ENCODE data around the gene ATRNL1.
"Not testable (repeated sequence)": the region's sequence is repeated elsewhere in the genome, so short reads cannot be mapped to it uniquely, and the experiment has no call there.

ATRNL1 gene

DNA sequence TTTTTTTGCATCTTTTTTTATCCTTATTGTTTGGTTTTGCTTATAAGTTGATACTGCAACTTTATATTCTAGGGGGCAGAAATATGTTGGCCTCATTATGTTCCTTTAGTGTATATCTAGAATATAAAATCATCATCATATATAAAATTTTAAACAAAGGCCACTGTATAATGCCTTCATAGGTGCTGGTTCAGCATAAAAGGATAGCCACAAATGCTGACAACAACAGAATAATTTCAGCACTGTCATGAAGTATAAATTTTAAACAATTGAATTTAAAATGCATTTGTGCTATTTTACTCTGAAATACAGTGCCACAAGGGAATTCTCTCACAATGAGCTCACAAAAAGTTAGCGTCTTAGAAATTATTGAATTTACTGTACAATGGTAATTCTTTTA, 285.9 kb downstream of the ATRNL1 start:
- Mint-ChIP-seq H3K27me3 (no peaks in the 10 kb centered on the region), H3K4me1 (ENCODE audit: low read depth) (no peaks in the 10 kb centered on the region), H3K36me3 (ENCODE audit: low read depth) (no peaks in the 10 kb centered on the region), H3K4me3 (no peak overlapping the region), H3K27ac (no peak overlapping the region), H3K9me3 (peaks cover 13% of the 10 kb centered on the region)
- no peak for DNase-seq

DNA sequence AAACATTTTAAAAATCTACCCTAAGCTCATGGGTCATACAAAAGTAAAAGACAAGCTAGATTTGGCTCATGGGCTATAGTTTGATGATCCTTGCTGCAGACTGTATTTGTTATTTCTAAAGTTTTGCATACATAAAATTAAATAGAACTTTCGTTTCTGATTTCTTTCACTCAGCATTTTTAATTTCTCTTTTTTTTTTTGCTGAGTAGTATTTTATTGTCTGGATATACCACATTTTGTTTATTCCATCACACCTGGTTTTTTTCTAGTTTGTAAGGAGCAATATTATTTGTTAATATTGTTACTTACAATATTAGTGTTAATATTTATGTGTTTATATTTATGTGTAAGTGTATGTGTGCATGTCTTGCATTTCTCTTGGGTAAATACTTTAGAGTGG, 291.5 kb downstream of the ATRNL1 start:
- H3K27ac Mint-ChIP-seq = no peak overlapping the region
- H3K4me3 Mint-ChIP-seq = no peak overlapping the region
- H3K27me3 Mint-ChIP-seq = no peaks in the 10 kb centered on the region
- no peak for DNase-seq
- H3K4me1 Mint-ChIP-seq (ENCODE audit: low read depth) = no peaks in the 10 kb centered on the region
- no peaks in the 10 kb centered on the region for H3K9me3 Mint-ChIP-seq
- H3K36me3 Mint-ChIP-seq (ENCODE audit: low read depth) = no peaks in the 10 kb centered on the region

DNA sequence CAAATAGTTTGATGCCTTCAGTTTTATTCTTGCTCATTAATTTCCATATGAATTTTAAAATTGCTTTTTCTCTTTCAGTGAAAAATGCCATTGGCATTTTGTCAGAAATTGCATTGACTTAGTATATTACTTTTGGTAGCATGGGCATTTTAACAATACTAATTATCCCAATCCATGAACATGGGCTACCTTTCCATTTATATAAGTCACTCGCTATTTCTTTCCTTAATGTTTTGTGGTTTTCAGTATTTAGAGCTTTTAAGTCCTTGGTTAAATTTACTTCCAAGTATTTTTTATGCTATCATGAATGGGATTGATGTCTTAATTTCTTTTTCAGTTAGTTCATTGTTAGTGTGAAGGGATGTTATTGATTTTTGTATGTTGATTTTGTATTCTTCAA, 297.4 kb downstream of the ATRNL1 start:
- Mint-ChIP-seq H3K27ac (no peak overlapping the region), H3K4me3 (no peak overlapping the region), H3K4me1 (ENCODE audit: low read depth) (no peaks in the 10 kb centered on the region), H3K27me3 (no peaks in the 10 kb centered on the region), H3K9me3 (peaks cover 2% of the 10 kb centered on the region), H3K36me3 (ENCODE audit: low read depth) (no peaks in the 10 kb centered on the region)
- no peak for DNase-seq

DNA sequence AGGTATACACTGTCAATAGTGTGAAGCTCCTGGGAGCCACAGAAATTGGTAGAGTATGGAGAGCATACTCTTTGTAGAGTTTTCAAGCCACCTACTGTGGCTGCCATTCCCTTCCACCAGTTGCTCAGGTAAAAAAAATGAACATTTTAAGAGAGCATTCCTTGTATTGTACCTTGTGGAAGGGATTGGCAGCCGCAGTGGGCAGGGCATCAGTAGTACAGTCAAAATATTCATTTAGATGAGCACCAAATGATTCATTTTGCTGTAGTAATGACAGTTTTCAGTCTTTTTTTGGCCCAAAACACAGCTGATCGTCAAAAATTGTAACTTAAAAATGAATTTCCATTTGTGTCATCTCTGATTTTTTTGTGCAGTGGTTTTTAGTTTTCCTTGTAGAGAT, 304.9 kb downstream of the ATRNL1 start:
- Mint-ChIP-seq H3K9me3 (peaks cover 7% of the 10 kb centered on the region), H3K27me3 (no peaks in the 10 kb centered on the region), H3K4me3 (no peak overlapping the region), H3K36me3 (ENCODE audit: low read depth) (no peaks in the 10 kb centered on the region), H3K27ac (no peak overlapping the region), H3K4me1 (ENCODE audit: low read depth) (no peaks in the 10 kb centered on the region)
- no peak for DNase-seq

DNA sequence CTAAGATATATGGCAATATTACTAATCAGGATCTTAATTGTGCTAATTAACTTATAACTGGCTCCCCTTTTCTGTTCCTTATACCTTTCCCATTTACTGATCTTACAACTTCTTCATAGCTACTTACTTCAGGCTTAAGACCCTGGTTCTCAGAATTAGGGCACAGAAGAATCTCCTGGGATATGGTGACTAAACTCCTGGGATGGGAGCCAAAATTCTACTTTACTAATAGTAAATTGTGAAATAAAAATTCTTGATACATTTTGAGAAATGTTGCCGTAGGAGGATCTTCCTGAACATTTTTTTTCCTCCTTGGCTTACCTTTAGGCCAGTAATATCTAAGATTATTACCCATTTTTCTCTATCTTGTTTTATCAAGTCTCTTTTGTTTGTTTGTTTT, 309.5 kb downstream of the ATRNL1 start:
- H3K27me3 Mint-ChIP-seq = no peaks in the 10 kb centered on the region
- no peaks in the 10 kb centered on the region for H3K36me3 Mint-ChIP-seq (ENCODE audit: low read depth)
- no peaks in the 10 kb centered on the region for H3K4me1 Mint-ChIP-seq (ENCODE audit: low read depth)
- H3K27ac Mint-ChIP-seq = no peak overlapping the region
- H3K9me3 Mint-ChIP-seq = peaks cover 8% of the 10 kb centered on the region
- no peak overlapping the region for H3K4me3 Mint-ChIP-seq
- no peak for DNase-seq

DNA sequence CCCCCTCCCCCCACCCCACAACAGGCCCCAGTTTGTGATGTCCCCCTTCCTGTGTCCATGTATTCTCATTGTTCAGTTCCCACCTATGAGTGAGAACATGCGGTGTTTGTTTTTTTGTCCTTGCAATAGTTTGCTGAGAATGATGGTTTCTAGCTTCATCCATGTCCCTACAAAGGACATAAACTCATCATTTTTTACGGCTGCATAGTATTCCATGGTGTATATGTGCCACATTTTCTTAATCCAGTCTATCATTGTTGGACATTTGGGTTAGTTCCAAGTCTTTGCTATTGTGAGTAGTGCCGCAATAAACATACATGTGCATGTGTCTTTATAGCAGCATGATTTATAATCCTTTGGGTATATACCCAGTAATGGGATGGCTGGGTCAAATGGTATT, 312.7 kb downstream of the ATRNL1 start:
- not testable (repeated sequence) for DNase-seq; H3K27ac Mint-ChIP-seq; H3K4me3 Mint-ChIP-seq; H3K27me3 Mint-ChIP-seq; H3K4me1 Mint-ChIP-seq (ENCODE audit: low read depth); H3K36me3 Mint-ChIP-seq (ENCODE audit: low read depth)
- H3K9me3 Mint-ChIP-seq = peaks cover 16% of the 10 kb centered on the region

DNA sequence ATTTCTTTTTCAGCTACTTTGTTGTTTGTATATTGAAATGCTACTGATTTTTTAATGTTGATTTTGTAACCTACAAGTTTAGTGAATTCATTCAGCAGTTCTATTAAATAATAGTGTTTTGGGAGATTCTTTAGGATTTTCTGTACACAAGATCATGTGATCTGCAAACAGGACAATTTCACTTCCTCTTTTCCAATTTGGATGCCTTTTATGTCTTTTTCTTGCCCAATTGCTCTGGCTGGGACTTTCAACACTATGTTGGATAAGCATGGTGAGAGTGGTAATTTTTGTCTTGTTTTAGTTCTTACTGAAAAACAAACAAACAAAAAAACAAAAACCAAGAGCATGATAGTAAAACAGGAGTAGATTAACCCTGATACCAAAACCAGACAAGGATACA, 316.2 kb downstream of the ATRNL1 start:
- H3K36me3 Mint-ChIP-seq (ENCODE audit: low read depth) = no peaks in the 10 kb centered on the region
- no peak overlapping the region for H3K4me3 Mint-ChIP-seq
- no peak overlapping the region for H3K27ac Mint-ChIP-seq
- no peaks in the 10 kb centered on the region for H3K27me3 Mint-ChIP-seq
- peaks cover 8% of the 10 kb centered on the region for H3K9me3 Mint-ChIP-seq
- DNase-seq = no peak
- H3K4me1 Mint-ChIP-seq (ENCODE audit: low read depth) = no peaks in the 10 kb centered on the region

DNA sequence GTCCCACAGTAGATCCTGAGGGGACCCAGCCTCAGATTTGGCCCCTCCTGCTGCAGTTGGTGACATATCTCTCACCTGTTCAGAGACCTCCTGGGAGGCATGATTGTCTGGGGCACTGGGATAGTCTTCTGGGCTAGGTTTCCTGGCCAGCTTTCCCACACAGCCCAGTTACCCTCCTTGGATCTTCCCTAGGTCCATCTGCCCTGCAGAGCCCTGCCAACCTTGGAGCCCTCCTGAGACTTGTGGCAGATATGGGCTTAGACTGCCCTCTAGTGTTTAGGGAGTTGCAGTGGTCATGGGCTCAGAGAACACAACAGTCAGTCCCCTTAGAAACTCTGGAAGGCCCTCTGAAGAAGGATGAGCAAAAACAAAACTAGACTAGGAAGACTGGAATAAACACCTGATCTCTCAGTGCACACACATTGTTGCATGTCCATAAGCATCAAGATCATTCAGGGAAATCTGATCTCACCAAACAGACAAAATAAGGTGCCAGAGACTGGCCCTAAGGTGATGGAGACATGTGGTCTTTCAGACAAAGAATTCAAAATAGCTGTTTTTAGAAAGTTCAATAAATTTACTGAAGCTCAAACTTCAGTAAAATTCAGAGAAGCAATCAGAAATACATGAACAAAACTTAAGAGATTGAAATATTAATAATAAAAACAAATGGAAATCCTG, 324.6 kb downstream of the ATRNL1 start:
- Mint-ChIP-seq H3K4me1 (ENCODE audit: low read depth) (no peaks in the 10 kb centered on the region), H3K36me3 (ENCODE audit: low read depth) (no peaks in the 10 kb centered on the region), H3K9me3 (peaks cover 15% of the 10 kb centered on the region), H3K4me3 (no peak overlapping the region), H3K27ac (no peak overlapping the region), H3K27me3 (no peaks in the 10 kb centered on the region)
- no peak for DNase-seq

DNA sequence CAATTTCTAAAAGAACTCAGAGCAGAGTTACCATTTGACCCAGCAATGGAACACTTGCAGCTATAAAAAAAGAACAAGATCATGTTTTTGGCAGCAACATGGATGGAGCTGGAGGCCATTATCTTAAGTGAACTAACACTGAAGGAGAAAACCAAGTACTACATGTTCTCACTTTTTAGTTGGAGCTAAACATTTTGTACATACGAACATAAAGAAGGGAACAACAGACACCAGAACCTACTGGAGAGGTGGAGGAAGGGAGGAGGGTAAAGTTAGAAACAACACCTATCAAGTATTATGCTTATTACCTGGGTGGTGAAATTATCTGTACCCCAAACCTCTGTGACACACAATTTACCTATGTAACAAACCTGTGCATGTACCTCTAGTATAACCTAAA, 329.5 kb downstream of the ATRNL1 start:
- peaks cover 15% of the 10 kb centered on the region for H3K9me3 Mint-ChIP-seq
- H3K27ac Mint-ChIP-seq = no peak overlapping the region
- H3K4me1 Mint-ChIP-seq (ENCODE audit: low read depth) = no peaks in the 10 kb centered on the region
- no peak overlapping the region for H3K4me3 Mint-ChIP-seq
- DNase-seq = no peak
- no peaks in the 10 kb centered on the region for H3K27me3 Mint-ChIP-seq
- H3K36me3 Mint-ChIP-seq (ENCODE audit: low read depth) = no peaks in the 10 kb centered on the region

DNA sequence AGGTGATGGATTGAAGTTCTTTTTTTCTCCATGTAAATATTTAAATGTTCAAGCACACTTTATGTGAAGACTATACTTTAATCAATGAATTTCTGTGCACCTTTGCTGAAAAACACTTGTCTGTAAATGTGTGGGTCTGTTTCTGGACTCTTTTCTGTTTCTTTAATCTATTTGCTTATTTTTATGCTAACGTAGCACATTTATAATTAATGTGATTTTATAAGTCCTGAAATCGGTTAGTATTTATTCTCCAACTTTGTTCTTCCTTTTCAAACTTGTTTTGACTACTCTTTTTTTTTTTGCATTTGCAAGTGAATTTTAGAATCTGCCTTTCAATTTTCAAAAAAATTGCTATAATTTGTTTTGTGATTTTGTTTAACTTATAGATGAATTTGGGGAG, 334.4 kb downstream of the ATRNL1 start:
- no peaks in the 10 kb centered on the region for H3K4me1 Mint-ChIP-seq (ENCODE audit: low read depth)
- no peaks in the 10 kb centered on the region for H3K9me3 Mint-ChIP-seq
- no peaks in the 10 kb centered on the region for H3K36me3 Mint-ChIP-seq (ENCODE audit: low read depth)
- DNase-seq = no peak
- H3K27me3 Mint-ChIP-seq = no peaks in the 10 kb centered on the region
- no peak overlapping the region for H3K27ac Mint-ChIP-seq
- no peak overlapping the region for H3K4me3 Mint-ChIP-seq

DNA sequence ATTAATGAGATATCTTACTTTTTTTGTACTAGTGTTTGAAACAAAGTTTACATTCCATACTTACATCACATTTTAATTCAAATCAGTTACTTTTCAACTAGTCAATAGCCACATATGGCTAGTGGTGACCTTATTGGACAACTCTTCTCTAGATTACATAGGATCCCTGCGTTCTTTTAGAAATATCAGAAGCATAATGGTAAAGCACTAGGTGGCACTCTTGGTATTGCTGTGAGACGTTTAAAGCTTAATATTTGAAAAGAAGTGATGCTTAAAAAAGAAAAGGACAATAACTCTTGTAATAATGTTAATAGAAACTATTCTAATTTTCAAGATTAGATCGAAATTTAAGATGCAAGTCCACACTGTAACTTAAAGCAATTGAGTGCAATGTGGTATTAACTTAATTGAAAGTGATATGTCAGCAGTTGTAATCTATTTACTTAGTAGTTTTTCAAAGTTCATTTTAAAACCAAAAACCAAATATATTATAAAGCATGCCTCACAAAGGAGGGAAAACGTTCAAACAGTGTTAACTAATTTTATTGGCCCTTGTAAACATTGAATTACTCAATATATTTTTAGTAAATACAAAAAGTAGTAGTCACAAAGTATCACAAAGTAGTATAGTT, 339.1 kb downstream of the ATRNL1 start:
- H3K27ac Mint-ChIP-seq = no peak overlapping the region
- no peaks in the 10 kb centered on the region for H3K9me3 Mint-ChIP-seq
- H3K36me3 Mint-ChIP-seq (ENCODE audit: low read depth) = no peaks in the 10 kb centered on the region
- H3K4me3 Mint-ChIP-seq = no peak overlapping the region
- DNase-seq = no peak
- no peaks in the 10 kb centered on the region for H3K4me1 Mint-ChIP-seq (ENCODE audit: low read depth)
- no peaks in the 10 kb centered on the region for H3K27me3 Mint-ChIP-seq

DNA sequence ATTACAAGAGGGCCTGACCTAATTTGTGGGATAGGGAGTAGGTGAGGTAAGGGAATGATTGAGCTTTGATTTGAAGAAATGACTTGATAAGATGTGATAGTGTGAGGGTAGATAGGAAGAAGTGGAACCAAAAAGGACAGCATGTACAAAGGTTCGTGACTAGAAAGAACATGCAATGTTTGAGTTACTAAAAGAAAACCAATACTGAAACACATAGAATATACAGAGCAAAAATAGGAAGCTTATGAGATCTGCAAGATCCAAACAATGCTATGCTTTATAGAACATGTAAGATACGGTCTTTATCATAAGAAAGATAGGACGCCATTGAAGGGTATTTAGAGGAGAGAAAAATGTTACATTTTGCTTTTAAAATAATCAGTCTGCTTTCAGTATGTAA, 343.8 kb downstream of the ATRNL1 start:
- Mint-ChIP-seq H3K4me3 (no peak overlapping the region), H3K4me1 (ENCODE audit: low read depth) (no peaks in the 10 kb centered on the region), H3K27me3 (no peaks in the 10 kb centered on the region), H3K9me3 (no peaks in the 10 kb centered on the region), H3K27ac (no peak overlapping the region), H3K36me3 (ENCODE audit: low read depth) (no peaks in the 10 kb centered on the region)
- no peak for DNase-seq

DNA sequence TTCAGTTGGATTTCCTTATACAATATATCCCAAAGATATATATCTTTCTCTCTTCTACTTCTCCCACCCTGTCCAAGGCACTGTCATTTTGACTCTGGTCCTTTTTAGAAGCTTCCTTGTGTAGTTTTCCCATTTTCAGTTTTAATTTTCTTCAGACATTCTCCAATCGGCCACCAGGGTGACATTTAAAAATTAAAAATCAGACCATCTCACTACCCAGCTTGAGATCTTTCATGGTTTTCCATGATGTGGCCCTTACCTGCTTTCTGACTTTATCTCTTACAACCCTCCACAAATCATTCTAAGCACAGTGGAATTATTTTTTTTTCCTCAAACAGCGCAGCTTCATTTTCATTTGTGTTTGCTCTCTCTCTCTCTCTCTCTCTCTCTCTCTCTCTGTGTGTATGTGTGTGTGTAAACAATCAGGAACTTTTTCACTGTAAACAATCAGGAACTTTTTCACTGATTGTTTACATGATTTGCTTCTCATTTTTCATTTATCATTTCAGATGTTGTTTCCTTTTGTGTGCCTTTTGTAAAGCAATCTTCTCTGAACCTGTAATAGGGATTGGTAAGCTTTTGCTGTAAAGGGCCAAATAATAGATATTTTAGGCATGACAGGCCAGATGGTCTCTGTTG, 348.9 kb downstream of the ATRNL1 start:
- Mint-ChIP-seq H3K27ac (no peak overlapping the region), H3K9me3 (no peaks in the 10 kb centered on the region), H3K36me3 (ENCODE audit: low read depth) (no peaks in the 10 kb centered on the region), H3K4me1 (ENCODE audit: low read depth) (no peaks in the 10 kb centered on the region), H3K27me3 (no peaks in the 10 kb centered on the region), H3K4me3 (no peak overlapping the region)
- no peak for DNase-seq

DNA sequence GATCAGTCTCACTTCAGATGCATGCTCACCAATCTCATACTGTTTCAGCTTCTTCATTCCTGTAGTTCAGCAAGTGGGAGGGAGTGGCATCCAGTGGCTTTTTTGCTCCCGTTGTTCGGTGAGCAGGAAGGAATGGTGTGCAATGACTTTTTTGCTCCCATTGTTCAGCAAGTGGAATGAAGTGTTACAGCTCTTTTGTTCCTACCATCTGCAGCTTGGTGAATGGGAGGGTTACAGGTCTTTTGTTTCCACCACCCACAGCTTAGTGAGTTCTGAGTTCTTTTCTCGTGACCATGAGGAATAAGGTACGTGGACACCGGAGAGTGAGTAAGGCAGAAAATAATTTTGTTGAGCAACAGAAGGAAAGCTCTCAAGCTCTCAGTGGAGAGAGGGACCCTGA, 363.6 kb downstream of the ATRNL1 start:
- H3K4me1 Mint-ChIP-seq (ENCODE audit: low read depth) = no peaks in the 10 kb centered on the region
- peaks cover 10% of the 10 kb centered on the region for H3K9me3 Mint-ChIP-seq
- no peak overlapping the region for H3K4me3 Mint-ChIP-seq
- H3K27ac Mint-ChIP-seq = no peak overlapping the region
- no peaks in the 10 kb centered on the region for H3K36me3 Mint-ChIP-seq (ENCODE audit: low read depth)
- no peaks in the 10 kb centered on the region for H3K27me3 Mint-ChIP-seq
- DNase-seq = no peak

DNA sequence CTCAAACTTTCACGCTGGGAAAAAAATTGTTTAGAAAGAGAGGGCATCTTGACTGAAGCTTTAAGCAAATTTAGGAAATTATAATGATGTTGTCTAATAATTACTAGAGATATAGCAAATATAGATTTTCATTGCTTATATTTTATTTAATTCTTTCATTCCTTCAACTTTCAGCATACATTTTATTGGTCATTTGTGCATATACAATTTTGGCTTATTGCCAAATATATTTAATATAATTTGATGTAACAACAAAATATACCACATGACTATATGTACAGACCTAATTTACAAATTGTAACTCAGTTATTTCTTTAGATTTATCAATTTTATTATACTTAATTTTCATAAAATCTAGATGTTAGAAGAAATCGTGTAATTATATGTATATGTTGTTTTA, 390.1 kb downstream of the ATRNL1 start:
- Mint-ChIP-seq H3K9me3 (peaks cover under 1% of the 10 kb centered on the region), H3K27me3 (no peaks in the 10 kb centered on the region), H3K27ac (no peak overlapping the region), H3K4me1 (ENCODE audit: low read depth) (no peaks in the 10 kb centered on the region), H3K4me3 (no peak overlapping the region), H3K36me3 (ENCODE audit: low read depth) (no peaks in the 10 kb centered on the region)
- DNase-seq = no peak
